MM.1S (cell line): ENCODE measurements around the gene PCDHGB2.

Experiments used
- CTCF ChIP-seq: fragments of 300-600 bp; sonication (generic); IDR thresholded peaks from 2 replicates; pipeline ENCODE4 v1.5.1; 2016; ENCODE audit warnings: antibody characterized with exemption, low read length, mixed read lengths
- EZH2 ChIP-seq: fragments of 300-600 bp; sonication (generic); optimal IDR thresholded peaks from 2 replicates; pipeline ENCODE3; 2017; ENCODE audit warnings: low read depth, mild to moderate bottlenecking, antibody characterized with exemption, low read length, mixed read lengths

- TF ChIP-seq CTCF (peak; percentile 72), EZH2 (no peak)
Observed at GRCh38 chr5:141349917-141350619, 9.7 kb upstream of the PCDHGB2 start, which contains the start of gene PCDHGB1.
